Mesodermal cell (in vitro differentiated cells): Measurements from ENCODE around the gene TECPR2.

Source experiments
- H3K27ac ChIP-seq: 2 replicates; pipeline ENCODE4 v1.7.0; 2013; ENCODE audit warnings: mild to moderate bottlenecking, low read depth, low read length, moderate library complexity; ENCODE audit not compliant: severe bottlenecking
- H3K36me3 ChIP-seq: 2 replicates; pipeline ENCODE4 v1.7.1; 2013; ENCODE audit warnings: mild to moderate bottlenecking, low read length, moderate library complexity; ENCODE audit not compliant: control insufficient read depth, insufficient read depth
- H3K4me1 ChIP-seq: one replicate; pipeline ENCODE4 v1.7.1; 2013; ENCODE audit warnings: mild to moderate bottlenecking, low read length; ENCODE audit not compliant: insufficient read depth, control insufficient read depth, poor library complexity, severe bottlenecking
- H3K4me3 ChIP-seq: 2 replicates; pipeline ENCODE4 v1.7.0; 2013; ENCODE audit warnings: low read length, control low read depth, mild to moderate bottlenecking; ENCODE audit not compliant: insufficient read depth, poor library complexity, severe bottlenecking; ENCODE audit errors: extremely low read depth
- H3K9me3 ChIP-seq: 2 replicates; pipeline ENCODE4 v1.7.1; 2013; ENCODE audit warnings: mild to moderate bottlenecking, low read length, moderate library complexity; ENCODE audit not compliant: control insufficient read depth
- WGBS, 2 experiments: methylation state at CpG; one replicate each; pipeline ENCODE4 v1.1.5; 2013; ENCODE audit warnings: missing lambda C conversion rate in 2 of 2; ENCODE audit not compliant: insufficient coverage in 2 of 2; 5-methylcytosine and 5-hydroxymethylcytosine counted together

Gene TECPR2

GRCh38 chr14:102496331-102496691, 133.6 kb downstream of the TECPR2 start:
- WGBS, 2 experiments = 96 to 98% methylated on average over 10 to 11 of the region's 11 CpGs
- Histone ChIP-seq H3K27ac (no peak overlapping the region), H3K36me3 (peaks cover 18% of the 10 kb centered on the region), H3K4me1 (peaks cover 8% of the 10 kb centered on the region), H3K9me3 (no peaks in the 10 kb centered on the region), H3K4me3 (no peak overlapping the region)

GRCh38 chr14:102496958-102497744, 134.4 kb downstream of the TECPR2 start:
- H3K9me3 ChIP-seq = no peaks in the 10 kb centered on the region
- 96 to 97% methylated on average over 39 to 42 of the region's 42 CpGs for WGBS, 2 experiments
- peaks cover 8% of the 10 kb centered on the region for H3K4me1 ChIP-seq
- H3K36me3 ChIP-seq = peaks cover 18% of the 10 kb centered on the region
- no peak overlapping the region for H3K27ac ChIP-seq
- no peak overlapping the region for H3K4me3 ChIP-seq

GRCh38 chr14:102497998-102498677, 135.4 kb downstream of the TECPR2 start:
- Histone ChIP-seq H3K9me3 (no peaks in the 10 kb centered on the region), H3K4me3 (no peak overlapping the region), H3K4me1 (peaks cover 8% of the 10 kb centered on the region), H3K27ac (no peak overlapping the region), H3K36me3 (peaks cover 18% of the 10 kb centered on the region)
- WGBS, 2 experiments = 89 to 92% methylated on average over 26 to 27 of the region's 30 CpGs

- WGBS, 2 experiments = 78 to 90% methylated on average over 12 to 15 of the region's 21 CpGs
- H3K9me3 ChIP-seq = no peaks in the 10 kb centered on the region
- H3K4me1 ChIP-seq = peaks cover 8% of the 10 kb centered on the region
- no peak overlapping the region for H3K27ac ChIP-seq
- no peak overlapping the region for H3K4me3 ChIP-seq
- peaks cover 18% of the 10 kb centered on the region for H3K36me3 ChIP-seq
Measured at GRCh38 chr14:102498678-102499265, 136.0 kb downstream of the TECPR2 start.

- Histone ChIP-seq H3K4me1 (peaks cover 8% of the 10 kb centered on the region), H3K4me3 (no peak overlapping the region), H3K9me3 (no peaks in the 10 kb centered on the region), H3K36me3 (peaks cover 18% of the 10 kb centered on the region), H3K27ac (no peak overlapping the region)
- WGBS, 2 experiments = 88 to 90% methylated on average over 20 to 22 of the region's 23 CpGs
Measured at GRCh38 chr14:102499401-102500157, 136.8 kb downstream of the TECPR2 start.

- WGBS, 2 experiments = 93 to 94% methylated on average over 11 to 12 of the region's 14 CpGs
- H3K4me3 ChIP-seq = no peak overlapping the region
- peaks cover 8% of the 10 kb centered on the region for H3K4me1 ChIP-seq
- no peaks in the 10 kb centered on the region for H3K9me3 ChIP-seq
- peaks cover 18% of the 10 kb centered on the region for H3K36me3 ChIP-seq
- H3K27ac ChIP-seq = peak overlapping the region; percentile 29
Measured at GRCh38 chr14:102500158-102500662, 137.5 kb downstream of the TECPR2 start.

- peak overlapping the region; percentile 29 for H3K27ac ChIP-seq
- H3K4me1 ChIP-seq = peaks cover 8% of the 10 kb centered on the region
- H3K4me3 ChIP-seq = no peak overlapping the region
- H3K36me3 ChIP-seq = peaks cover 22% of the 10 kb centered on the region
- 84 to 92% methylated on average over 3 of the region's 3 CpGs for WGBS, 2 experiments
- H3K9me3 ChIP-seq = no peaks in the 10 kb centered on the region
Measured at GRCh38 chr14:102500713-102501112, 138.0 kb downstream of the TECPR2 start.

- H3K4me3 ChIP-seq = no peak overlapping the region
- H3K27ac ChIP-seq = peak overlapping the region; percentile 23
- peaks cover 31% of the 10 kb centered on the region for H3K36me3 ChIP-seq
- peaks cover 8% of the 10 kb centered on the region for H3K4me1 ChIP-seq
- no peaks in the 10 kb centered on the region for H3K9me3 ChIP-seq
- 95 to 96% methylated on average over 14 to 17 of the region's 20 CpGs for WGBS, 2 experiments
Measured at GRCh38 chr14:102501751-102502315, 139.1 kb downstream of the TECPR2 start.

- H3K27ac ChIP-seq = no peak overlapping the region
- peaks cover 8% of the 10 kb centered on the region for H3K4me1 ChIP-seq
- WGBS, 2 experiments = 95 to 97% methylated on average over 7 to 10 of the region's 10 CpGs
- no peak overlapping the region for H3K4me3 ChIP-seq
- H3K36me3 ChIP-seq = peaks cover 31% of the 10 kb centered on the region
- H3K9me3 ChIP-seq = no peaks in the 10 kb centered on the region
Measured at GRCh38 chr14:102502571-102502970, 139.8 kb downstream of the TECPR2 start.
